ENCODE data around the gene FES.
"Not testable (repeated sequence)": the region's sequence is repeated elsewhere in the genome, so short reads cannot be mapped to it uniquely, and the experiment has no call there.

The FES gene

GRCh38 chr15:90873998-90874605 is 10.2 kb upstream of the FES start:
- H3K4me1 ChIP-seq (ENCODE audit: insufficient read depth, low read length) = peaks cover 27% of the 10 kb centered on the region
- no peaks in the 10 kb centered on the region for H3K27me3 ChIP-seq (ENCODE audit: insufficient read depth, low read length)
- H3K9me3 ChIP-seq (ENCODE audit: low read length) = no peaks in the 10 kb centered on the region
- no peak overlapping the region for H3K4me3 ChIP-seq (ENCODE audit: low read length)
- H3K36me3 ChIP-seq (ENCODE audit: insufficient read depth, low read length) = peaks cover 26% of the 10 kb centered on the region
- no peak overlapping the region for H2AFZ ChIP-seq (ENCODE audit: low read depth, low read length)

GRCh38 chr15:90874986-90875385 is 9.3 kb upstream of the FES start:
- Histone ChIP-seq H3K4me1 (ENCODE audit: insufficient read depth, low read length) (peaks cover 19% of the 10 kb centered on the region), H3K36me3 (ENCODE audit: insufficient read depth, low read length) (peaks cover 33% of the 10 kb centered on the region)
- H3K4me3 ChIP-seq (ENCODE audit: low read length); H3K27me3 ChIP-seq (ENCODE audit: insufficient read depth, low read length); H3K9me3 ChIP-seq (ENCODE audit: low read length); H2AFZ ChIP-seq (ENCODE audit: low read depth, low read length): not testable (repeated sequence)

- H3K27me3 ChIP-seq (ENCODE audit: insufficient read depth, low read length) = no peaks in the 10 kb centered on the region
- no peaks in the 10 kb centered on the region for H3K9me3 ChIP-seq (ENCODE audit: low read length)
- H3K4me1 ChIP-seq (ENCODE audit: insufficient read depth, low read length) = peaks cover 19% of the 10 kb centered on the region
- peaks cover 35% of the 10 kb centered on the region for H3K36me3 ChIP-seq (ENCODE audit: insufficient read depth, low read length)
- no peak overlapping the region for H2AFZ ChIP-seq (ENCODE audit: low read depth, low read length)
- H3K4me3 ChIP-seq (ENCODE audit: low read length) = no peak overlapping the region
Measured at GRCh38 chr15:90875549-90875981, 8.7 kb upstream of the FES start.

- Histone ChIP-seq H3K36me3 (ENCODE audit: insufficient read depth, low read length) (peaks cover 37% of the 10 kb centered on the region), H3K9me3 (ENCODE audit: low read length) (no peaks in the 10 kb centered on the region), H3K4me1 (ENCODE audit: insufficient read depth, low read length) (peaks cover 19% of the 10 kb centered on the region), H3K27me3 (ENCODE audit: insufficient read depth, low read length) (no peaks in the 10 kb centered on the region), H2AFZ (ENCODE audit: low read depth, low read length) (no peak overlapping the region), H3K4me3 (ENCODE audit: low read length) (no peak overlapping the region)
Measured at GRCh38 chr15:90876046-90876445, 8.3 kb upstream of the FES start.

- Histone ChIP-seq H3K9me3 (ENCODE audit: low read length) (no peaks in the 10 kb centered on the region), H3K27me3 (ENCODE audit: insufficient read depth, low read length) (no peaks in the 10 kb centered on the region), H3K36me3 (ENCODE audit: insufficient read depth, low read length) (peaks cover 39% of the 10 kb centered on the region), H3K4me3 (ENCODE audit: low read length) (no peak overlapping the region), H3K4me1 (ENCODE audit: insufficient read depth, low read length) (peaks cover 19% of the 10 kb centered on the region), H2AFZ (ENCODE audit: low read depth, low read length) (no peak overlapping the region)
Measured at GRCh38 chr15:90876512-90877170, 7.7 kb upstream of the FES start.

- Histone ChIP-seq H3K27me3 (ENCODE audit: insufficient read depth, low read length) (no peaks in the 10 kb centered on the region), H3K36me3 (ENCODE audit: insufficient read depth, low read length) (peaks cover 39% of the 10 kb centered on the region), H3K4me3 (ENCODE audit: low read length) (no peak overlapping the region), H3K9me3 (ENCODE audit: low read length) (no peaks in the 10 kb centered on the region), H2AFZ (ENCODE audit: low read depth, low read length) (no peak overlapping the region), H3K4me1 (ENCODE audit: insufficient read depth, low read length) (peaks cover 16% of the 10 kb centered on the region)
Measured at GRCh38 chr15:90877315-90877714, 7.0 kb upstream of the FES start.

- Histone ChIP-seq H3K36me3 (ENCODE audit: insufficient read depth, low read length) (peaks cover 39% of the 10 kb centered on the region), H3K9me3 (ENCODE audit: low read length) (no peaks in the 10 kb centered on the region), H2AFZ (ENCODE audit: low read depth, low read length) (no peak overlapping the region), H3K4me3 (ENCODE audit: low read length) (no peak overlapping the region), H3K4me1 (ENCODE audit: insufficient read depth, low read length) (peaks cover 9% of the 10 kb centered on the region), H3K27me3 (ENCODE audit: insufficient read depth, low read length) (no peaks in the 10 kb centered on the region)
Measured at GRCh38 chr15:90877996-90878395, 6.3 kb upstream of the FES start.

- Histone ChIP-seq H3K36me3 (ENCODE audit: insufficient read depth, low read length) (peaks cover 39% of the 10 kb centered on the region), H3K4me3 (ENCODE audit: low read length) (no peak overlapping the region), H3K9me3 (ENCODE audit: low read length) (no peaks in the 10 kb centered on the region), H2AFZ (ENCODE audit: low read depth, low read length) (no peak overlapping the region), H3K4me1 (ENCODE audit: insufficient read depth, low read length) (peaks cover 7% of the 10 kb centered on the region), H3K27me3 (ENCODE audit: insufficient read depth, low read length) (no peaks in the 10 kb centered on the region)
Measured at GRCh38 chr15:90878660-90879059, 5.6 kb upstream of the FES start.

- Histone ChIP-seq H3K36me3 (ENCODE audit: insufficient read depth, low read length) (peaks cover 39% of the 10 kb centered on the region), H3K4me3 (ENCODE audit: low read length) (no peak overlapping the region), H3K4me1 (ENCODE audit: insufficient read depth, low read length) (no peaks in the 10 kb centered on the region), H2AFZ (ENCODE audit: low read depth, low read length) (no peak overlapping the region), H3K27me3 (ENCODE audit: insufficient read depth, low read length) (no peaks in the 10 kb centered on the region), H3K9me3 (ENCODE audit: low read length) (no peaks in the 10 kb centered on the region)
Measured at GRCh38 chr15:90879730-90880366, 4.5 kb upstream of the FES start.

GRCh38 chr15:90880381-90881145 is 3.7 kb upstream of the FES start:
- no peak overlapping the region for H3K4me3 ChIP-seq (ENCODE audit: low read length)
- H2AFZ ChIP-seq (ENCODE audit: low read depth, low read length) = no peak overlapping the region
- peaks cover under 1% of the 10 kb centered on the region for H3K4me1 ChIP-seq (ENCODE audit: insufficient read depth, low read length)
- no peaks in the 10 kb centered on the region for H3K9me3 ChIP-seq (ENCODE audit: low read length)
- no peaks in the 10 kb centered on the region for H3K27me3 ChIP-seq (ENCODE audit: insufficient read depth, low read length)
- H3K36me3 ChIP-seq (ENCODE audit: insufficient read depth, low read length) = peaks cover 39% of the 10 kb centered on the region

GRCh38 chr15:90881181-90881977 is 2.9 kb upstream of the FES start:
- Histone ChIP-seq H2AFZ (ENCODE audit: low read depth, low read length) (no peak overlapping the region), H3K9me3 (ENCODE audit: low read length) (no peaks in the 10 kb centered on the region), H3K4me1 (ENCODE audit: insufficient read depth, low read length) (peaks cover 3% of the 10 kb centered on the region), H3K36me3 (ENCODE audit: insufficient read depth, low read length) (peaks cover 34% of the 10 kb centered on the region), H3K27me3 (ENCODE audit: insufficient read depth, low read length) (no peaks in the 10 kb centered on the region), H3K4me3 (ENCODE audit: low read length) (no peak overlapping the region)

GRCh38 chr15:90881978-90882721 is 2.2 kb upstream of the FES start:
- peaks cover 3% of the 10 kb centered on the region for H3K4me1 ChIP-seq (ENCODE audit: insufficient read depth, low read length)
- H2AFZ ChIP-seq (ENCODE audit: low read depth, low read length) = no peak overlapping the region
- no peaks in the 10 kb centered on the region for H3K9me3 ChIP-seq (ENCODE audit: low read length)
- H3K36me3 ChIP-seq (ENCODE audit: insufficient read depth, low read length) = peaks cover 28% of the 10 kb centered on the region
- no peak overlapping the region for H3K4me3 ChIP-seq (ENCODE audit: low read length)
- no peaks in the 10 kb centered on the region for H3K27me3 ChIP-seq (ENCODE audit: insufficient read depth, low read length)

Data from neuron (in vitro differentiated cells).